HG02840 (cell line): ENCODE results near the gene SPINK4.

Source experiments
- ATAC-seq: cut with Tn5 transposase; IDR thresholded peaks from one replicate; pipeline ENCODE4 v1.9.1; 2021; ENCODE audit warnings: mild to moderate bottlenecking, moderate library complexity, moderate number of reproducible peaks; ENCODE audit not compliant: unreplicated experiment, low FRiP score

SPINK4 gene

GRCh38 chr9:33228606-33229005, 11.4 kb upstream of the SPINK4 start:
- no peak for ATAC-seq

- ATAC-seq: no peak
These were observed 10.4 kb upstream of the SPINK4 start for GRCh38 chr9:33229359-33230114.

GRCh38 chr9:33230756-33231622, 9.0 kb upstream of the SPINK4 start:
- no peak for ATAC-seq

GRCh38 chr9:33231623-33231942, 8.4 kb upstream of the SPINK4 start:
- no peak for ATAC-seq

GRCh38 chr9:33232815-33233214, 7.2 kb upstream of the SPINK4 start:
- no peak for ATAC-seq

GRCh38 chr9:33233626-33234342, 6.2 kb upstream of the SPINK4 start:
- ATAC-seq: no peak

GRCh38 chr9:33234511-33235467, 5.2 kb upstream of the SPINK4 start:
- no peak for ATAC-seq

- ATAC-seq: no peak
These were observed 3.4 kb upstream of the SPINK4 start for GRCh38 chr9:33236571-33236970.

- no peak for ATAC-seq
These were observed 1.3 kb downstream of the SPINK4 start for GRCh38 chr9:33241298-33241697.

GRCh38 chr9:33242609-33243134, 2.7 kb downstream of the SPINK4 start:
- no peak for ATAC-seq

GRCh38 chr9:33244137-33244784, 4.3 kb downstream of the SPINK4 start:
- ATAC-seq: no peak

GRCh38 chr9:33245341-33245740, 5.4 kb downstream of the SPINK4 start:
- ATAC-seq: no peak

- ATAC-seq: no peak
These were observed 6.4 kb downstream of the SPINK4 start for GRCh38 chr9:33246269-33246860.

- ATAC-seq: no peak
These were observed 8.6 kb downstream of the SPINK4 start for GRCh38 chr9:33248606-33249005.

GRCh38 chr9:33249087-33249658, 9.2 kb downstream of the SPINK4 start:
- ATAC-seq: no peak

GRCh38 chr9:33249983-33250382, 10.0 kb downstream of the SPINK4 start:
- no peak for ATAC-seq

- no peak for ATAC-seq
These were observed 10.6 kb downstream of the SPINK4 start for GRCh38 chr9:33250458-33250995.

- no peak for ATAC-seq
These were observed 14.2 kb downstream of the SPINK4 start for GRCh38 chr9:33254211-33254610.
